DOHH2 (cell line): ENCODE measurements around the gene FRRS1.

ENCODE experiments used
- H3F3A ChIP-seq: fragments of 200-600 bp; sonication (generic), shearing (Covaris generic); 2 replicates; pipeline ENCODE4 v1.6.0; 2016; ENCODE audit warnings: antibody characterized with exemption, mild to moderate bottlenecking; ENCODE audit not compliant: control insufficient read depth, insufficient read depth
- H3K27ac ChIP-seq: fragments of 200-600 bp; sonication (generic); 2 replicates; pipeline ENCODE4 v1.5.1; 2014; ENCODE audit warnings: low read depth, mild to moderate bottlenecking, low read length, moderate library complexity
- H3K27me3 ChIP-seq: fragments of 200-600 bp; sonication (generic); 2 replicates; pipeline ENCODE4 v1.6.1; 2014; ENCODE audit warnings: mild to moderate bottlenecking, low read length, mixed read lengths; ENCODE audit not compliant: control insufficient read depth
- H3K36me3 ChIP-seq: fragments of 200-600 bp; sonication (generic); 2 replicates; pipeline ENCODE4 v1.6.1; 2014; ENCODE audit warnings: mild to moderate bottlenecking, low read length, moderate library complexity, mixed read lengths; ENCODE audit not compliant: control insufficient read depth
- H3K4me1 ChIP-seq: fragments of 200-600 bp; sonication (generic); 2 replicates; pipeline ENCODE4 v1.6.1; 2014; ENCODE audit warnings: mild to moderate bottlenecking, low read length, mixed read lengths; ENCODE audit not compliant: control insufficient read depth
- H3K4me2 ChIP-seq: fragments of 200-600 bp; sonication (generic); 2 replicates; pipeline ENCODE4 v1.6.0; 2014; ENCODE audit warnings: mild to moderate bottlenecking, low read length, moderate library complexity
- H3K4me3 ChIP-seq: fragments of 200-600 bp; sonication (generic); 2 replicates; pipeline ENCODE4 v1.5.1; 2014; ENCODE audit warnings: mild to moderate bottlenecking, low read length, mixed read lengths
- H3K79me2 ChIP-seq: fragments of 200-600 bp; sonication (generic); 2 replicates; pipeline ENCODE4 v1.6.1; 2014; ENCODE audit warnings: mild to moderate bottlenecking, low read length, mixed read lengths; ENCODE audit not compliant: control insufficient read depth
- H3K9me2 ChIP-seq: fragments of 200-600 bp; sonication (generic); replicated peaks from 2 replicates; pipeline ENCODE4 v1.6.1; 2014; ENCODE audit warnings: mild to moderate bottlenecking, low read length, mixed read lengths; ENCODE audit not compliant: control insufficient read depth
- H3K9me3 ChIP-seq: fragments of 200-600 bp; sonication (generic); 2 replicates; pipeline ENCODE4 v1.6.1; 2014; ENCODE audit warnings: antibody characterized with exemption, low read length, mixed read lengths; ENCODE audit not compliant: control insufficient read depth, insufficient read depth
- H4K20me1 ChIP-seq: fragments of 200-600 bp; sonication (generic); 2 replicates; pipeline ENCODE4 v1.6.0; 2014; ENCODE audit warnings: low read depth, mild to moderate bottlenecking, antibody characterized with exemption, low read length, moderate library complexity; ENCODE audit not compliant: control insufficient read depth, insufficient read depth
- EZH2phosphoT487 ChIP-seq: fragments of 200-600 bp; sonication (generic); IDR thresholded peaks from 2 replicates; pipeline ENCODE4 v1.6.1; 2017; ENCODE audit warnings: borderline replicate concordance, mild to moderate bottlenecking, antibody characterized with exemption, low read length, moderate library complexity, mixed read lengths
- TF ChIP-seq, protein P1 (sequence below): fragments of 200-600 bp; sonication (generic); IDR thresholded peaks from one replicate; pipeline ENCODE4 v1.5.1; 2014; ENCODE audit warnings: antibody characterized with exemption, mild to moderate bottlenecking, low read depth, low read length; ENCODE audit not compliant: poor library complexity, severe bottlenecking

Gene FRRS1

GRCh38 chr1:99735852-99736251 is 30.6 kb downstream of the FRRS1 start:
- Histone ChIP-seq H3K9me3 (no peaks in the 10 kb centered on the region), H3K9me2 (no peaks in the 10 kb centered on the region), H3K27me3 (no peaks in the 10 kb centered on the region), H4K20me1 (no peaks in the 10 kb centered on the region), H3K36me3 (no peaks in the 10 kb centered on the region), H3K79me2 (no peaks in the 10 kb centered on the region), H3K27ac (no peak overlapping the region), H3F3A (no peaks in the 10 kb centered on the region), H3K4me3 (no peak overlapping the region), H3K4me2 (no peak overlapping the region), H3K4me1 (no peaks in the 10 kb centered on the region)
- TF ChIP-seq EZH2phosphoT487, result no peak
- TF ChIP-seq, protein P1, sequence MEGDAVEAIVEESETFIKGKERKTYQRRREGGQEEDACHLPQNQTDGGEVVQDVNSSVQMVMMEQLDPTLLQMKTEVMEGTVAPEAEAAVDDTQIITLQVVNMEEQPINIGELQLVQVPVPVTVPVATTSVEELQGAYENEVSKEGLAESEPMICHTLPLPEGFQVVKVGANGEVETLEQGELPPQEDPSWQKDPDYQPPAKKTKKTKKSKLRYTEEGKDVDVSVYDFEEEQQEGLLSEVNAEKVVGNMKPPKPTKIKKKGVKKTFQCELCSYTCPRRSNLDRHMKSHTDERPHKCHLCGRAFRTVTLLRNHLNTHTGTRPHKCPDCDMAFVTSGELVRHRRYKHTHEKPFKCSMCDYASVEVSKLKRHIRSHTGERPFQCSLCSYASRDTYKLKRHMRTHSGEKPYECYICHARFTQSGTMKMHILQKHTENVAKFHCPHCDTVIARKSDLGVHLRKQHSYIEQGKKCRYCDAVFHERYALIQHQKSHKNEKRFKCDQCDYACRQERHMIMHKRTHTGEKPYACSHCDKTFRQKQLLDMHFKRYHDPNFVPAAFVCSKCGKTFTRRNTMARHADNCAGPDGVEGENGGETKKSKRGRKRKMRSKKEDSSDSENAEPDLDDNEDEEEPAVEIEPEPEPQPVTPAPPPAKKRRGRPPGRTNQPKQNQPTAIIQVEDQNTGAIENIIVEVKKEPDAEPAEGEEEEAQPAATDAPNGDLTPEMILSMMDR, result no peak

GRCh38 chr1:99731384-99731783 is 35.1 kb downstream of the FRRS1 start:
- no peak overlapping the region for H3K4me3 ChIP-seq
- no peak overlapping the region for H3K4me2 ChIP-seq
- H3F3A ChIP-seq, result no peaks in the 10 kb centered on the region
- TF ChIP-seq, protein P1, result no peak
- no peak for TF ChIP-seq EZH2phosphoT487
- H3K4me1 ChIP-seq, result no peaks in the 10 kb centered on the region
- H4K20me1 ChIP-seq, result no peaks in the 10 kb centered on the region
- H3K9me2 ChIP-seq, result no peaks in the 10 kb centered on the region
- no peaks in the 10 kb centered on the region for H3K36me3 ChIP-seq
- no peak overlapping the region for H3K27ac ChIP-seq
- H3K79me2 ChIP-seq, result no peaks in the 10 kb centered on the region
- no peaks in the 10 kb centered on the region for H3K27me3 ChIP-seq
- no peaks in the 10 kb centered on the region for H3K9me3 ChIP-seq

- Histone ChIP-seq H3K9me3 (no peaks in the 10 kb centered on the region), H3K27ac (no peak overlapping the region), H3K79me2 (no peaks in the 10 kb centered on the region), H4K20me1 (no peaks in the 10 kb centered on the region), H3K4me2 (no peak overlapping the region), H3K27me3 (no peaks in the 10 kb centered on the region), H3K4me3 (no peak overlapping the region), H3F3A (no peaks in the 10 kb centered on the region), H3K36me3 (no peaks in the 10 kb centered on the region), H3K4me1 (no peaks in the 10 kb centered on the region), H3K9me2 (no peaks in the 10 kb centered on the region)
- TF ChIP-seq, protein P1, result peak; percentile 77
- TF ChIP-seq EZH2phosphoT487, result no peak
Measured at GRCh38 chr1:99728494-99729235, 37.8 kb downstream of the FRRS1 start.
